NCI-H82 (cell line): ENCODE measurements around the gene CAPNS2.

Source experiments
- DNase-seq: peaks from one replicate; lab custom pipeline; 2025; lab: John Stamatoyannopoulos, UW

CAPNS2 gene

GRCh38 chr16:55566432-55567175 is at the start of gene CAPNS2:
TSS of gene CAPNS2 (plus strand) at chr16:55566684. CDS start at chr16:55566757, 73 bp downstream.
- no peak for DNase-seq

- no peak for DNase-seq
These were observed 44.7 kb upstream of the CAPNS2 start for GRCh38 chr16:55521792-55522191.

- DNase-seq, result no peak
These were observed 40.0 kb upstream of the CAPNS2 start for GRCh38 chr16:55526441-55526840.

- no peak for DNase-seq
These were observed 38.6 kb upstream of the CAPNS2 start for GRCh38 chr16:55527885-55528284.

GRCh38 chr16:55529018-55529417 is 37.5 kb upstream of the CAPNS2 start:
- DNase-seq, result no peak

- DNase-seq, result no peak
These were observed 36.1 kb upstream of the CAPNS2 start for GRCh38 chr16:55530316-55530856.

- DNase-seq, result no peak
These were observed 34.3 kb upstream of the CAPNS2 start for GRCh38 chr16:55532227-55532626.

GRCh38 chr16:55534756-55535155 is 31.7 kb upstream of the CAPNS2 start:
- no peak for DNase-seq

- no peak for DNase-seq
These were observed 27.4 kb upstream of the CAPNS2 start for GRCh38 chr16:55539049-55539448.

- DNase-seq, result no peak
These were observed 27.0 kb upstream of the CAPNS2 start for GRCh38 chr16:55539488-55539887.

GRCh38 chr16:55540221-55540620 is 26.3 kb upstream of the CAPNS2 start:
- DNase-seq, result no peak

- DNase-seq, result no peak
These were observed 23.9 kb upstream of the CAPNS2 start for GRCh38 chr16:55542459-55543082.

- DNase-seq, result peak; percentile 39
These were observed 23.0 kb upstream of the CAPNS2 start for GRCh38 chr16:55543472-55543871.

- no peak for DNase-seq
These were observed 13.9 kb upstream of the CAPNS2 start for GRCh38 chr16:55552621-55553020.

- DNase-seq, result no peak
These were observed 11.0 kb upstream of the CAPNS2 start for GRCh38 chr16:55555436-55555835.

- no peak for DNase-seq
These were observed 9.3 kb upstream of the CAPNS2 start for GRCh38 chr16:55557186-55557585.

GRCh38 chr16:55559233-55559632 is 7.3 kb upstream of the CAPNS2 start:
- DNase-seq, result no peak

- no peak for DNase-seq
These were observed 6.5 kb upstream of the CAPNS2 start for GRCh38 chr16:55559933-55560516.

GRCh38 chr16:55561319-55561848 is 5.1 kb upstream of the CAPNS2 start:
- DNase-seq, result peak; percentile 8

GRCh38 chr16:55562936-55563335 is 3.5 kb upstream of the CAPNS2 start:
- DNase-seq, result no peak

GRCh38 chr16:55563797-55564196 is 2.7 kb upstream of the CAPNS2 start:
- DNase-seq, result no peak

GRCh38 chr16:55565086-55565485 is 1.4 kb upstream of the CAPNS2 start:
- DNase-seq, result no peak

- DNase-seq, result no peak
These were observed 898 bp downstream of the CAPNS2 start for GRCh38 chr16:55567382-55567781.
